ENCODE results near the gene CASP7.

CASP7 gene

DNA sequence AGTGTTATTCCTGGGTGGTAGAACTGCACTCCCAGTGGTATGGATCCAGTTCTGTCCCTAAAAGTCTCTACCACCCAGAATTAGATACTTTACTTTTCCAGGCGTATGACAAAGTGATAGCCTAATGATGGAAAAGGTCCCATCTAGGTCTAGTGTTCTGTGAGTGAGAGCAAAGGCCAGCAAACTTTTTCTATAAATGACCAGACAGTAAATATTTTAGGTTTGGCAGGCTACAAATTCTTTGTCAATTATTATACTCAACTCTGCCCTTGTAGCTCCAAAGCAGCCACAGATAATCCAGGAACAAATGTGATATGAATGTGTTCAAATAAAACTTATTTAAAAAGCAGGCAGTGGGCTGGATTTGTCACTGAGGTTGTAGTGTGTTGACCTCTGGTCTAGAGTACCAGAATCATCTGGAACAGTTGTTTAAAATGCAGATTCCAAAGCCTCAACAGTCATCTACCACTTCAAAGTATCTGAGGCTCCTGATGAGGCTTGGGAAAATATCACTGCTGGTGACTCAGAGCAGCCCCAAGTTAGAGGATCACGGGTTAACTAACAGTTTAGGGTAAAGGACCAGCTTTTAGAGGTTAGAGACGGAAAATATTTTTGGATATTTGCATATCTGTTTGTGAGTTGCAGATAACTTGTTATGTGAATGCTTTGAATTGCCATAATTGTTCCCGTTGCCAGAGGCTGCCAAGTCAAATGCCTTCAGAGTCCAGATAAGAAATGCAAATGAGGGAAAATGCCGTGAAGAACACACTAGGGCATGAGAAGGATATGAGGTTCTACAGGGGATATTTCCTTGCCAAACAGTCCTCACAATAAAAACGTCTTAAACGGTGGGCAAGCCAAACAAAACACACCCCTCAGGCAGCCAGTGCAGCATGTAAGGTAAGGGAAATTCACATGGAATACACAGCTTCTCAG, 35.3 kb upstream of the CASP7 start:
- POLR2A ChIA-PET, result no interaction called here
- DNase-seq, result no peak
- Histone ChIP-seq H3K4me1 (ENCODE audit: control extremely low read depth in 1 of 4, control insufficient read depth in 4 of 4, insufficient read depth in 4 of 4, low read length in 3 of 4) (no peaks in the 10 kb centered on the region), H3K4me3 (ENCODE audit: control insufficient read depth in 1 of 7, extremely low read depth in 1 of 7, insufficient read depth in 4 of 7, low read depth in 2 of 7, low read length in 6 of 7) (no peak overlapping the region), H3K27ac (ENCODE audit: insufficient read depth in 1 of 2, low read depth in 1 of 2, low read length in 2 of 2, poor library complexity in 1 of 2, severe bottlenecking in 2 of 2) (no peak overlapping the region), H3K36me3 (ENCODE audit: control insufficient read depth in 4 of 4, insufficient read depth in 4 of 4, low read length in 3 of 4) (no peaks in the 10 kb centered on the region), H3K27me3 (replicated peaks in 2 of 5; ENCODE audit: control insufficient read depth in 4 of 5, insufficient read depth in 5 of 5, low read length in 4 of 5) (peaks cover 0 to 2% (median 0%) of the 10 kb centered on the region in 5 experiments), H3K9me3 (ENCODE audit: control extremely low read depth in 1 of 5, control insufficient read depth in 4 of 5, insufficient read depth in 2 of 5, low read depth in 1 of 5, low read length in 4 of 5) (peaks cover 0 to 1% (median 0%) of the 10 kb centered on the region in 5 experiments)
- CTCF ChIA-PET, result interaction anchor here (1.3 kb wide), 1 partner anchor 13 kb away, joined by 4 read pairs; no protein-coding TSS in a partner anchor
- WGBS (ENCODE audit: insufficient coverage), result 81% methylated on average over 5 of the region's 7 CpGs

DNA sequence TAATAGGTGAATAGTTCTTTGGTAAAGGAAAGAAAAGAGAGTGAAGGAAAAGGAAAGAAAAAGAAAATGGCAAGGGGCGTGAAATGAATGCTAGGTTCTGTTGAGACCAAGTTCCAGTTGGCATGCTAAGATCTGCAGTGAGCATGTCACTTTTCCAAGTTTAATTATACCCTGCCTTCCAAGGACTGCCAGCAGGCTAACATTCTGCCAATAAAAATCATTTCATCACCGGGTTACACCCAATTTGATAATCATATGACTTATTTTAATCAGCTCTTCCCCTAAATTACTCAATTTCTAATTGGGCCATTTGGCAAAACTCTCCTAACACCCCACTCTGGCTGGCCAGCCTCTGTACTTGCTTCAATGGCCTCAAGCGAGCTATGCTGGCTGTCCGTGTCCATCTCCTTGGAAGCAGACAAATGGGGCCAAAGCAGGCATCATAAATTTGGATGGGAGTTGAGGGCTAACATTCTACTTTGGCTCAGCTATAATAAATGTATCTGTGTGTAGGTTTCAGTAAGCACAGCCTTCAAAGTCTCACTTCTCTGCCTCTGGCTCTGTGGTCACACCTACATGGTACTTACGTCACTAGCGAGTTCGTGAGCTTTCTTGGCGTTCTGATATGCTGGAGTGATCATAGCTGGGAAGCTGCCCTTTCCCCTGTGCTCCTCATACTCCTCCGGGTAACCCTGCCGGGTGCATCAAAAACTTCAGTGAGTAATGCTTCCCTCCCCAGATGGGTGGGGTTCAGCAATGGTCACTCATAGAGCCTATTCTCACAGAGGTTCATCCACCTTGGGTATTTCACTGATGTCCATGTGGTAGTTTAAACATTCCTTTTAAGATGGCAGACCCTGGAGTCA, 33.1 kb upstream of the CASP7 start:
- H3K36me3 ChIP-seq (ENCODE audit: control insufficient read depth in 4 of 4, insufficient read depth in 4 of 4, low read length in 3 of 4), result no peaks in the 10 kb centered on the region
- H3K27ac ChIP-seq (ENCODE audit: insufficient read depth in 1 of 2, low read depth in 1 of 2, low read length in 2 of 2, poor library complexity in 1 of 2, severe bottlenecking in 2 of 2), result no peak overlapping the region
- 82% methylated on average over 9 of the region's 10 CpGs for WGBS (ENCODE audit: insufficient coverage)
- ChIA-PET CTCF (no interaction called here), POLR2A (no interaction called here)
- peaks cover 0 to 2% (median 0%) of the 10 kb centered on the region in 5 experiments for H3K27me3 ChIP-seq (replicated peaks in 2 of 5; ENCODE audit: control insufficient read depth in 4 of 5, insufficient read depth in 5 of 5, low read length in 4 of 5)
- DNase-seq, result no peak
- H3K9me3 ChIP-seq (ENCODE audit: control extremely low read depth in 1 of 5, control insufficient read depth in 4 of 5, insufficient read depth in 2 of 5, low read depth in 1 of 5, low read length in 4 of 5), result peaks cover 0 to 1% (median 0%) of the 10 kb centered on the region in 5 experiments
- H3K4me3 ChIP-seq (ENCODE audit: control insufficient read depth in 1 of 7, extremely low read depth in 1 of 7, insufficient read depth in 4 of 7, low read depth in 2 of 7, low read length in 6 of 7), result no peak overlapping the region
- H3K4me1 ChIP-seq (ENCODE audit: control extremely low read depth in 1 of 4, control insufficient read depth in 4 of 4, insufficient read depth in 4 of 4, low read length in 3 of 4), result no peaks in the 10 kb centered on the region

DNA sequence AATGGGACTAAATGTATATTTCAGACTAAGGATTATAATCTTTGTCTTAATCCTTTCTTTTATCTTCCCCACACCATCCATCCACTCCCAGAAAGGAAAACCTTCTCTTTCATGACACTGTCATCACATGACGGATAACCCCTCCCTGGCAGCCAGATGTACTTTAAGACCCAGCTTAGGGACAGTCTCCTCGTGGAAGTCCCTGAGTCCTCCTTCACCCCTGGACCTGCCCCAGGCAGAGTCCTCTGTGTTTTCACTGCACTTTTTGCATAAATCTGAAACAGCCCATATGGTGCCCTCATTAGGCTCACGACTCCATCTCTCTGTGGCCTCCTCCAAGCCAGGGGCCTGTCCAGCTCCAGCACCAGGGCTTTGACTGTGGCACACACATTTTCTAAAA, 31.9 kb upstream of the CASP7 start:
- DNase-seq, result no peak
- CTCF ChIA-PET, result no interaction called here
- POLR2A ChIA-PET, result no interaction called here
- Histone ChIP-seq H3K27me3 (replicated peaks in 2 of 5; ENCODE audit: control insufficient read depth in 4 of 5, insufficient read depth in 5 of 5, low read length in 4 of 5) (peaks cover 0 to 2% (median 0%) of the 10 kb centered on the region in 5 experiments), H3K4me1 (ENCODE audit: control extremely low read depth in 1 of 4, control insufficient read depth in 4 of 4, insufficient read depth in 4 of 4, low read length in 3 of 4) (no peaks in the 10 kb centered on the region), H3K27ac (ENCODE audit: insufficient read depth in 1 of 2, low read depth in 1 of 2, low read length in 2 of 2, poor library complexity in 1 of 2, severe bottlenecking in 2 of 2) (no peak overlapping the region), H3K36me3 (ENCODE audit: control insufficient read depth in 4 of 4, insufficient read depth in 4 of 4, low read length in 3 of 4) (no peaks in the 10 kb centered on the region), H3K4me3 (ENCODE audit: control insufficient read depth in 1 of 7, extremely low read depth in 1 of 7, insufficient read depth in 4 of 7, low read depth in 2 of 7, low read length in 6 of 7) (no peak overlapping the region), H3K9me3 (ENCODE audit: control extremely low read depth in 1 of 5, control insufficient read depth in 4 of 5, insufficient read depth in 2 of 5, low read depth in 1 of 5, low read length in 4 of 5) (peaks cover 0 to 1% (median 0%) of the 10 kb centered on the region in 5 experiments)
- 92% methylated on average over 3 of the region's 3 CpGs for WGBS (ENCODE audit: insufficient coverage)

DNA sequence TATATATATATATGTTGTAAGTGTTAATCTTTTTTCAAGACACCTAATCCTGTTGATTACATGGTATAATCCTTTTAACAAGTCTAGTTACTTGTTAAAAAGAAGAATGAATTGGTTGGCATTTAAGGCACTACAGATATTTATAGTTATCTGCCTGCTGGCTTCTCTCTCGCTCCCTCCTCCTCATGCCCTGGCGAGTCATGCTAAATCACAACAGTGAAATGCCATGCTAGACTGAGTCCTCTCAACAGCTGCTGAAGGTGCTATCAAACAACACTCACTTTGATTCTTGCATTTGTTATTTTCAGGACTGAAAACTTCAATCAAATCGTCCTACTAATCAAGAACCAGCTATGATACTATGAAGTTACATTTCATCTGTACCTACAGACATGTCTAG, 31.2 kb upstream of the CASP7 start:
- peaks cover 0 to 1% (median 0%) of the 10 kb centered on the region in 5 experiments for H3K9me3 ChIP-seq (ENCODE audit: control extremely low read depth in 1 of 5, control insufficient read depth in 4 of 5, insufficient read depth in 2 of 5, low read depth in 1 of 5, low read length in 4 of 5)
- no peaks in the 10 kb centered on the region for H3K4me1 ChIP-seq (ENCODE audit: control extremely low read depth in 1 of 4, control insufficient read depth in 4 of 4, insufficient read depth in 4 of 4, low read length in 3 of 4)
- WGBS (ENCODE audit: insufficient coverage), result 100% methylated on average over 3 of the region's 3 CpGs
- POLR2A ChIA-PET, result no interaction called here
- H3K4me3 ChIP-seq (ENCODE audit: control insufficient read depth in 1 of 7, extremely low read depth in 1 of 7, insufficient read depth in 4 of 7, low read depth in 2 of 7, low read length in 6 of 7), result no peak overlapping the region
- H3K27me3 ChIP-seq (replicated peaks in 2 of 5; ENCODE audit: control insufficient read depth in 4 of 5, insufficient read depth in 5 of 5, low read length in 4 of 5), result peaks cover 0 to 4% (median 0%) of the 10 kb centered on the region in 5 experiments
- CTCF ChIA-PET, result no interaction called here
- no peaks in the 10 kb centered on the region for H3K36me3 ChIP-seq (ENCODE audit: control insufficient read depth in 4 of 4, insufficient read depth in 4 of 4, low read length in 3 of 4)
- no peak overlapping the region for H3K27ac ChIP-seq (ENCODE audit: insufficient read depth in 1 of 2, low read depth in 1 of 2, low read length in 2 of 2, poor library complexity in 1 of 2, severe bottlenecking in 2 of 2)
- DNase-seq, result no peak

DNA sequence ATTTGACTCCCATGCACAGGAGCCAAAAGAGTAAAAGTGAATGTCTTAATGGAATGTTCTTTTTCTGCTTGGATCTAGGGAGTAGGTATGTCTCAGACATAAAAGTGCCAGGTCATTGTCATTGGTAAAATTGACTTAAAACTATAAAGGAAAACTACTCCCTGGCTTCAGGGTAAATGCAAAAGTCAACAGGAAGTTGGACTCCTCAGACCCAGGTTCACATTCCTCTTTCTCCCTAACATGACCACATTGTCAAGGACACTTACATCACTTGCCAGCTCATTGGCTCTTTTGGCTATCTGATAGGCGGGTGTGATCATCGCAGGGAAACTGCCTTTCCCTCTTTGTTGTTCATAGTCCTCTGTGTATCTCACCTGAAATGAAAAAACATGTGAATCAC, 29.5 kb upstream of the CASP7 start:
- WGBS (ENCODE audit: insufficient coverage), result 100% methylated on average over 2 of the region's 2 CpGs
- Histone ChIP-seq H3K27me3 (replicated peaks in 2 of 5; ENCODE audit: control insufficient read depth in 4 of 5, insufficient read depth in 5 of 5, low read length in 4 of 5) (peaks cover 0 to 2% (median 0%) of the 10 kb centered on the region in 5 experiments), H3K9me3 (ENCODE audit: control extremely low read depth in 1 of 5, control insufficient read depth in 4 of 5, insufficient read depth in 2 of 5, low read depth in 1 of 5, low read length in 4 of 5) (peaks cover 0 to 1% (median 0%) of the 10 kb centered on the region in 5 experiments), H3K36me3 (ENCODE audit: control insufficient read depth in 4 of 4, insufficient read depth in 4 of 4, low read length in 3 of 4) (no peaks in the 10 kb centered on the region), H3K4me3 (ENCODE audit: control insufficient read depth in 1 of 7, extremely low read depth in 1 of 7, insufficient read depth in 4 of 7, low read depth in 2 of 7, low read length in 6 of 7) (no peak overlapping the region), H3K27ac (ENCODE audit: insufficient read depth in 1 of 2, low read depth in 1 of 2, low read length in 2 of 2, poor library complexity in 1 of 2, severe bottlenecking in 2 of 2) (no peak overlapping the region), H3K4me1 (ENCODE audit: control extremely low read depth in 1 of 4, control insufficient read depth in 4 of 4, insufficient read depth in 4 of 4, low read length in 3 of 4) (no peaks in the 10 kb centered on the region)
- DNase-seq, result no peak
- ChIA-PET CTCF (no interaction called here), POLR2A (no interaction called here)

- POLR2A ChIA-PET, result no interaction called here
- CTCF ChIA-PET, result no interaction called here
- DNase-seq, result no peak
- H3K9me3 ChIP-seq (ENCODE audit: control extremely low read depth in 1 of 5, control insufficient read depth in 4 of 5, insufficient read depth in 2 of 5, low read depth in 1 of 5, low read length in 4 of 5), result peaks cover 0 to 1% (median 0%) of the 10 kb centered on the region in 5 experiments
- H3K27me3 ChIP-seq (replicated peaks in 2 of 5; ENCODE audit: control insufficient read depth in 4 of 5, insufficient read depth in 5 of 5, low read length in 4 of 5), result peaks cover 0 to 2% (median 0%) of the 10 kb centered on the region in 5 experiments
- no peak overlapping the region for H3K4me3 ChIP-seq (ENCODE audit: control insufficient read depth in 1 of 7, extremely low read depth in 1 of 7, insufficient read depth in 4 of 7, low read depth in 2 of 7, low read length in 6 of 7)
- no peaks in the 10 kb centered on the region for H3K4me1 ChIP-seq (ENCODE audit: control extremely low read depth in 1 of 4, control insufficient read depth in 4 of 4, insufficient read depth in 4 of 4, low read length in 3 of 4)
- 100% methylated on average over 2 of the region's 2 CpGs for WGBS (ENCODE audit: insufficient coverage)
- no peaks in the 10 kb centered on the region for H3K36me3 ChIP-seq (ENCODE audit: control insufficient read depth in 4 of 4, insufficient read depth in 4 of 4, low read length in 3 of 4)
- H3K27ac ChIP-seq (ENCODE audit: insufficient read depth in 1 of 2, low read depth in 1 of 2, low read length in 2 of 2, poor library complexity in 1 of 2, severe bottlenecking in 2 of 2), result no peak overlapping the region
Measured at GRCh38 chr10:113651021-113651420, 28.7 kb upstream of the CASP7 start.

GRCh38 chr10:113651898-113652297, 27.8 kb upstream of the CASP7 start:
- no peak overlapping the region for H3K27ac ChIP-seq (ENCODE audit: insufficient read depth in 1 of 2, low read depth in 1 of 2, low read length in 2 of 2, poor library complexity in 1 of 2, severe bottlenecking in 2 of 2)
- 80% methylated on average over 1 of the region's 1 CpG for WGBS (ENCODE audit: insufficient coverage)

More at GRCh38 chr10:113651898-113652297, 27.8 kb upstream of the CASP7 start:
- CTCF ChIA-PET, result no interaction called here
- Histone ChIP-seq H3K4me1 (ENCODE audit: control extremely low read depth in 1 of 4, control insufficient read depth in 4 of 4, insufficient read depth in 4 of 4, low read length in 3 of 4) (no peaks in the 10 kb centered on the region), H3K9me3 (ENCODE audit: control extremely low read depth in 1 of 5, control insufficient read depth in 4 of 5, insufficient read depth in 2 of 5, low read depth in 1 of 5, low read length in 4 of 5) (no peaks in the 10 kb centered on the region), H3K36me3 (ENCODE audit: control insufficient read depth in 4 of 4, insufficient read depth in 4 of 4, low read length in 3 of 4) (no peaks in the 10 kb centered on the region), H3K27me3 (replicated peaks in 2 of 5; ENCODE audit: control insufficient read depth in 4 of 5, insufficient read depth in 5 of 5, low read length in 4 of 5) (peaks cover 0 to 2% (median 0%) of the 10 kb centered on the region in 5 experiments), H3K4me3 (ENCODE audit: control insufficient read depth in 1 of 7, extremely low read depth in 1 of 7, insufficient read depth in 4 of 7, low read depth in 2 of 7, low read length in 6 of 7) (no peak overlapping the region)
- POLR2A ChIA-PET, result no interaction called here
- no peak for DNase-seq
